CD14-positive monocyte (primary cell): ENCODE data around the gene SSMEM1. TPM values are rescaled to one million over a fixed set of nuclear protein-coding genes. Genes with fewer than 3 reads are reported as not detected.

Experiments
- DNase-seq, 3 donors: peaks; one replicate each; pipeline ENCODE4 v3.0.0-alpha.2; 2011 to 2022
- H2AFZ ChIP-seq: 2 replicates; pipeline ENCODE4 v1.6.0; 2012; ENCODE audit warnings: mild to moderate bottlenecking, low read depth, low read length, inconsistent platforms; ENCODE audit not compliant: insufficient read depth, poor library complexity, severe bottlenecking
- H3K27ac ChIP-seq, 2 donors: 1 replicate in 1 of 2; 2 replicates in 1 of 2; pipeline ENCODE4 v1.5.1; 2012 to 2013; ENCODE audit warnings: low read length in 2 of 2, control low read depth in 1 of 2, inconsistent platforms in 1 of 2, low read depth in 1 of 2, mild to moderate bottlenecking in 1 of 2
- H3K27me3 ChIP-seq, 2 donors: one replicate each; pipeline versions ENCODE4 v1.6.0 to v1.6.1; 2011 to 2013; ENCODE audit warnings: low read length in 2 of 2; ENCODE audit not compliant: control insufficient read depth in 2 of 2, insufficient read depth in 2 of 2
- H3K36me3 ChIP-seq, 2 donors: replicated peaks in 1 of 2; 1 replicate in 1 of 2; 2 replicates in 1 of 2; pipeline versions ENCODE4 v1.5.1 to v1.6.1; 2012 to 2013; ENCODE audit warnings: low read length in 2 of 2, control low read depth in 1 of 2, inconsistent platforms in 1 of 2, mild to moderate bottlenecking in 1 of 2; ENCODE audit not compliant: insufficient read depth in 2 of 2, control insufficient read depth in 1 of 2
- H3K4me1 ChIP-seq, 2 donors: 1 replicate in 1 of 2; 2 replicates in 1 of 2; pipeline versions ENCODE4 v1.5.1 to v1.6.1; 2012 to 2013; ENCODE audit warnings: low read length in 2 of 2, control low read depth in 1 of 2, inconsistent platforms in 1 of 2, mild to moderate bottlenecking in 1 of 2, moderate library complexity in 1 of 2; ENCODE audit not compliant: insufficient read depth in 2 of 2, control insufficient read depth in 1 of 2
- H3K4me2 ChIP-seq: replicated peaks from 2 replicates; pipeline ENCODE3; 2012; ENCODE audit warnings: low read length, moderate library complexity, mild to moderate bottlenecking; ENCODE audit not compliant: poor library complexity, severe bottlenecking; ENCODE audit errors: extremely low read depth
- H3K4me3 ChIP-seq, 3 experiments: fragments of 200-600 bp in 1 of 3; sonication (generic) in 1 of 3; replicated peaks in 1 of 3; 1 replicate in 2 of 3; 2 replicates in 1 of 3; pipeline ENCODE4 v1.5.1; 2011 to 2013; ENCODE audit warnings: low read length in 3 of 3, mild to moderate bottlenecking in 3 of 3, control low read depth in 2 of 3, low read depth in 2 of 3, inconsistent platforms in 1 of 3, moderate library complexity in 1 of 3
- H3K79me2 ChIP-seq: 2 replicates; pipeline ENCODE4 v1.6.0; 2012; ENCODE audit warnings: mild to moderate bottlenecking, control low read depth, inconsistent platforms, low read length, moderate library complexity; ENCODE audit not compliant: insufficient read depth
- H3K9ac ChIP-seq: 2 replicates; pipeline ENCODE4 v1.6.0; 2017; ENCODE audit warnings: low read length, mild to moderate bottlenecking; ENCODE audit not compliant: insufficient read depth, poor library complexity, severe bottlenecking
- H3K9me3 ChIP-seq, 2 donors: replicated peaks in 1 of 2; 1 replicate in 1 of 2; 2 replicates in 1 of 2; pipeline versions ENCODE4 v1.5.1 to v1.6.1; 2012 to 2013; ENCODE audit warnings: low read length in 2 of 2, control low read depth in 1 of 2; ENCODE audit not compliant: control insufficient read depth in 1 of 2, insufficient read depth in 1 of 2
- H4K20me1 ChIP-seq: 2 replicates; pipeline ENCODE4 v1.6.0; 2012; ENCODE audit warnings: mild to moderate bottlenecking, low read length, control low read depth, moderate library complexity; ENCODE audit not compliant: insufficient read depth
- H3K27ac Mint-ChIP-seq, 7 donors: one replicate each; pipeline ENCODE4 v1.8.0; 2020; ENCODE audit warnings: mild to moderate bottlenecking in 7 of 7, mixed read lengths in 7 of 7, moderate library complexity in 6 of 7, inconsistent platforms in 2 of 7
- H3K27me3 Mint-ChIP-seq, 3 donors: one replicate each; pipeline ENCODE4 v1.8.0; 2021 to 2022; ENCODE audit warnings: low read depth in 3 of 3, mild to moderate bottlenecking in 3 of 3, mixed read lengths in 3 of 3, moderate library complexity in 3 of 3, inconsistent platforms in 1 of 3
- H3K36me3 Mint-ChIP-seq, 2 donors: one replicate each; pipeline ENCODE4 v1.8.0; 2020; ENCODE audit warnings: mixed read lengths in 2 of 2, inconsistent platforms in 1 of 2, mild to moderate bottlenecking in 1 of 2
- H3K4me1 Mint-ChIP-seq: one replicate; pipeline ENCODE4 v1.8.0; 2020; ENCODE audit warnings: mild to moderate bottlenecking, mixed read lengths
- H3K4me3 Mint-ChIP-seq, 2 donors: one replicate each; pipeline ENCODE4 v1.8.0; 2020; ENCODE audit warnings: mild to moderate bottlenecking in 2 of 2, mixed read lengths in 2 of 2, moderate library complexity in 1 of 2
- H3K9me3 Mint-ChIP-seq, 7 donors: one replicate each; pipeline ENCODE4 v1.8.0; 2020 to 2022; ENCODE audit warnings: mixed read lengths in 7 of 7, mild to moderate bottlenecking in 6 of 7, moderate library complexity in 6 of 7, inconsistent platforms in 2 of 7
- CTCF ChIP-seq: fragments of 200-600 bp; IDR thresholded peaks from one replicate; pipeline ENCODE4 v1.8.0; 2022; ENCODE audit warnings: antibody characterized with exemption, mild to moderate bottlenecking
- WGBS: methylation state at CpG from one replicate; pipeline ENCODE4 v1.1.5; 2013; ENCODE audit warnings: missing lambda C conversion rate; ENCODE audit not compliant: insufficient coverage; 5-methylcytosine and 5-hydroxymethylcytosine counted together
- intact Hi-C, 2 donors: fragments of 100-400 bp; cut with micrococcal nuclease; formaldehyde crosslinking; loops; one replicate each; pipeline versions ENCODE4 v1.15.0 to v1.15.1; 2023
- polyA plus RNA-seq, 3 donors: library from polyadenylated mRNA; depleted of rRNA in 1 of 3; unstranded in 2 of 3; stranded (reverse) in 1 of 3; fragments of 300-500 nt in 2 of 3; fragments of >200 nt in 1 of 3; fragmentation: Illumina TruSeq in 2 of 3; gene quantifications; 1 replicate in 2 of 3; 2 replicates in 1 of 3; pipeline ENCODE4 v1.2.3, GENCODE V29; 2012 to 2021

The SSMEM1 gene
- polyA plus RNA-seq, 3 donors = not detected

GRCh38 chr7:130231792-130232191 lies 24.1 kb downstream of the SSMEM1 start:
- Histone ChIP-seq H3K27ac (no peak overlapping the region), H3K4me1 (no peaks in the 10 kb centered on the region), H2AFZ (no peak overlapping the region), H3K9me3 (no peaks in the 10 kb centered on the region), H3K79me2 (no peaks in the 10 kb centered on the region), H3K36me3 (no peaks in the 10 kb centered on the region), H4K20me1 (no peaks in the 10 kb centered on the region), H3K4me3 (no peak overlapping the region), H3K27me3 (no peaks in the 10 kb centered on the region), H3K4me2 (no peak overlapping the region), H3K9ac (no peak overlapping the region)
- Mint-ChIP-seq H3K36me3 (no peaks in the 10 kb centered on the region), H3K4me3 (no peak overlapping the region), H3K9me3 (peaks cover 0 to 8% (median 0%) of the 10 kb centered on the region in 7 donors), H3K27me3 (peaks cover 1 to 2% (median 2%) of the 10 kb centered on the region in 3 donors), H3K27ac (no peak overlapping the region), H3K4me1 (no peaks in the 10 kb centered on the region)
- no peak for DNase-seq
- intact Hi-C loops = no loop called here
- no peak for TF ChIP-seq CTCF
- 95% methylated on average over 6 of the region's 6 CpGs for WGBS

- H2AFZ ChIP-seq = no peak overlapping the region
- no peak for TF ChIP-seq CTCF
- H4K20me1 ChIP-seq = no peaks in the 10 kb centered on the region
- no peaks in the 10 kb centered on the region for H3K9me3 ChIP-seq
- no peak overlapping the region for H3K9ac ChIP-seq
- no peaks in the 10 kb centered on the region for H3K27me3 ChIP-seq
- intact Hi-C loops = no loop called here
- H3K36me3 ChIP-seq = no peaks in the 10 kb centered on the region
- no peaks in the 10 kb centered on the region for H3K79me2 ChIP-seq
- Mint-ChIP-seq H3K27me3 (peaks cover 1 to 2% (median 2%) of the 10 kb centered on the region in 3 donors), H3K4me3 (no peak overlapping the region), H3K4me1 (no peaks in the 10 kb centered on the region), H3K36me3 (no peaks in the 10 kb centered on the region), H3K27ac (no peak overlapping the region), H3K9me3 (peaks cover 0 to 8% (median 0%) of the 10 kb centered on the region in 7 donors)
- no peak overlapping the region for H3K4me2 ChIP-seq
- DNase-seq = no peak
- H3K27ac ChIP-seq = no peak overlapping the region
- H3K4me1 ChIP-seq = no peaks in the 10 kb centered on the region
- no CpG with 5 or more reads among the region's 2 CpGs for WGBS
- H3K4me3 ChIP-seq = no peak overlapping the region
Measured at GRCh38 chr7:130232209-130232608, 24.5 kb downstream of the SSMEM1 start.
